GM19238 (cell line): ENCODE data around the gene ZNF593OS.

Source experiments
- DNase-seq: peaks from one replicate; pipeline ENCODE4 v3.0.0; 2011; ENCODE audit warnings: low spot score; ENCODE audit not compliant: insufficient read length

ZNF593OS gene

GRCh38 chr1:26171084-26172072 is at the start of gene ZNF593OS:
Gene ZNF593OS, minus strand, starts transcription at chr1:26171832. Its CDS starts 171 bp downstream, at chr1:26171661.
- no peak for DNase-seq

DNA sequence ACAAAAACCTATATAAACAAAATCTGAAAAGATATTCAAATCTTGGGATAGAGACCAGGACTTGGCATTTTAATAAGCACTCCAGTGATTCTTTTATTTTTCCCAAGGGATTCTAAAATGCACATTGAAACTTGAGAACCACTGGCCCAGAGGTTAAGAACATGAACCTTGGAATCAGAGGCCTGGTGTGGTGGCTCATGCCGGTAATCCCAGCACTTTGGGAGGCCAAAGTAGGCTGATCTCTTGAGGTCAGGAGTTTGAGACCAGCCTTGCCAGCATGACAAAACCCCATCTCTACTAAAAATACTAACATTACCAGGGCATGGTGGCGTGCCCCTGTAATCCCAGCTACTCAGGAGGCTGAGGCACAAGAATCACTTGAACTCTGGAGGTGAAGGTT is 49.5 kb upstream of the ZNF593OS start:
- no peak for DNase-seq

- no peak for DNase-seq
Measured at GRCh38 chr1:26220199-26220912, 48.7 kb upstream of the ZNF593OS start.

DNA sequence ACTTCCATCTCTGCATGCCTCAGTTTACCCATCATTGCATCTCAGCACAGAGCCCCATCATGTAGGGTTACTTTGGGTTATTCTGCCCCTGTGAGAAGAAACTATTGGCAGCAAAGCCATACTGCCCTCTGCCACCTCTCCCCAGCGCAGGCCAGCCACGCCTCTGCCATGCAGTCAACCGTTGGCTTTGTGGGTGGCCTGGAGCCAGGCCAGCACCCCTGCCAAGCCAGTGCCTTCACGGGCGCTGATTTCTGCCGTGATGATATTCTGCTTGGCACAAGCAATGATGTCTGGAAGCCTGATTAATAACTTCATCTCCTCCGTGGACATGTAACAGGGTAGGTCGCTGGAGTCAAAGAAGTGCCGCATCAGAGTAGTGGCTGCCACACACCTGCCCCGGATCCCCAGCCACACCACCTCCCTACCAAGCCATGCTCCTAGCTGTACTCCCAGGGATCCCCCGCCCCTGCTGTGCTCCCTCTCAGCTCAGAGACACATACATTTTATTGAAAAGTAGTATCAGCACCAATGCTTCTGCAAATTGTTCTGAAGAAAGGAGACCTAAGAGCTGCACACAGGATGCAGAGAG is 47.4 kb upstream of the ZNF593OS start:
- DNase-seq, result no peak

GRCh38 chr1:26215246-26215645 is 43.6 kb upstream of the ZNF593OS start:
- DNase-seq, result no peak

DNA sequence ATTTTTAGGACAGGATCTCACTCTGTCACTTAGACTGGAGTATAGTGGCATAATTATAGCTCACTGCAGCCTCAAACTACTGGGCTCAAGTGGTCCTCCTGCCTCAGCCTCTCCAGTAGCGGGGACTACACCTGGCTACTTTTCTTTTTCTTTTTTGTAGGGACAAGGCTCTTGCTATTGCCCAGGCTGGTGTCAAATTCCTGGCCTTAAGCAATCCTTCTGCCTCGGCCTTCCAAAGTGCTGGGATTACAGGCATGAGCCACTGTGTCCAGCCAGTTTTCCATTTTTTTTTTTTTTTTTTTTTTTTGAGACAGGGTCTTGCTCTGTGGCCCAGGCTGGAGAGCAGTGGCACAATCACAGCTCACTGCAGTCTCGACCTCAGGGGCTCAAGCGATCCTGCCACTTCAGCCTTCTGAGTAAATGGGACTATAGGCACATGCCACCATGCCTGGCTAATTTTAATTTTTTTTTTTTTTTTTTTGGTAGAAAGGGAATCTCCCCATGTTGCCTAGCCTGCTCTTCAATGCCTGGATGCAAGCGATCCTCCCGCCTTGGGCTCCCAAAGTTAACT is 41.8 kb upstream of the ZNF593OS start:
- DNase-seq, result no peak

GRCh38 chr1:26212726-26213125 is 41.1 kb upstream of the ZNF593OS start:
- no peak for DNase-seq

DNA sequence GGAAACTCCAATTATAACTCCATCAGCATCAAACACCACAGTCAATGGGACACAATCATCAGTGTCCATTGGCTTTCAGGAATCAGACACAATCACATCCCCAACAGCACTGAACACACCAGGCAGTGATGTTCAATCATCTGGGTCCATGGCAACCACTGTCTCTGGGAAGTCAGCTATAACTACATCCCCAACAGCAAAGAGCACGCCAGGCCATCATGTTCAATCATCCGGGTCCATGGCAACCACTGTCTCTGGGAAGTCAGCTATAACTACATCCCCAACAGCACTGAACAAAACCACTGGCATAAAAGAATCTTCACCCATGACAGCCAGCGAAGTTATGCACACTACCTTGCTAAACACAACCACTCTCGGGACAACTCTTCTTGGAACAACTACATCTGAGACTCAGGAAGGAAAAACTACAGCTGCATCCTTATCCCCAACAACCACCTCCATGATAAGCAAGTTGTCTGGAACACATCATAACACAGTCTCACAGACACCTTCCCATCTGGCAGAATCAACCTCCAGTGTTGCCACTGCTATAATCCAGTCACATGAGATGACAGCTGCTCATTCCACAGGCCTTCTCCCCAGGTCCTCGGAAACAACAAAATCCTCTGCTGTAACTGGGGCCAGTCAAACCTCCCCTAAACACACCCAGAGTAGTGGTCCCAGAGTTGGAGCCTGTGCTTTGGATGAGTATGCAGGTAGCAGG is 38.7 kb upstream of the ZNF593OS start:
- no peak for DNase-seq

DNA sequence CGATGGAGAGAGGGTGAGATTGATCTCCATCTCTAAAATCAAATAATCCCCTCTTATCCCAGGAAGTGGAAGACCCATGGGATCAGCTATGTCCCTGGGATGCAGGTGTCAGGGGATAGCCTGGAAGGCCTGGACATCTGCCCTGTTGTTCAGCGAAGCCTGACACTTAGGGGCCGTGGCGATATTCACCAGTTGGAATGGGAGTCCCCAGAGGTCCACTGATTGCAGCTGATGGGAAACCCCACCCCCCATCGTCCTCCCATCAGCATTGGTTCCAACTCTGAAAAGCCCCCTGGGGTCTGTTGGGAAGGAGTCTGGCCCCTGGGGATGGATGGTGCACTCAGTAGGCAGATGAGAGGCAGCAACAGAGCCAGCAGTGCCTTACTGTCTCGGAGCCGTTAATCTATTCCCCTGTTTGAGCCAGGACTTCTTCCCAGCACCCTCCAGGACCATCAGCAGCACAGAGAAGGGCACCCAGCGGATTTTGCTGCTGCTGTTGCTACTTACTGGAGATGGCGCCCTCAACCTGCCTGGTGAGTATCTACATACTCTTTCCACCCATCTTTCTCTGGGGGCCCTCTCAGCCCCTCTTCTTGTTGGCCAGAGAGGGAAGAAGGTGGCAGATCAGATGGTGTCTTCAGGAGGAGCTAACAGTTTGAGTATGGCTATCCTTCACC is 32.1 kb upstream of the ZNF593OS start:
- DNase-seq, result no peak

DNA sequence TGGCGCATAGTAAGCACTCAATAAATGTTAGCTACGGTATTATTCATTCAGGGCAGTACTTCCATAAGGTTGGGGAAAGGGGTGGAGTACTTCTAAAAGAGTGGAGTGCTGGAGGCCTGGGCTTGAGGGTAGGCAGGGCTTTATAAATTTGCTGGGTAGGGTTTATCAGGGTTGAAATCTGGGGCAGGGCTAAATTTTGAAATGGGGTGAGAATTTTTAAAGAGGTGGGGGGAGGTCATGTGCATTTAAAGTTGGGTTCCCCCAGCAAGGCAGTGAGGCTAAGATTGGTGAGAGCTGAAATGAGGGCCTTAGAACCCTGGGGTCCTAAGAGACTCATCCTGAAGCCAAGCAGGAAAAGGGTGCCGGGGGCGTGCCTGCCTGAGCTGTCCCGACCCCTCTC is 28.8 kb upstream of the ZNF593OS start:
- DNase-seq, result no peak

DNA sequence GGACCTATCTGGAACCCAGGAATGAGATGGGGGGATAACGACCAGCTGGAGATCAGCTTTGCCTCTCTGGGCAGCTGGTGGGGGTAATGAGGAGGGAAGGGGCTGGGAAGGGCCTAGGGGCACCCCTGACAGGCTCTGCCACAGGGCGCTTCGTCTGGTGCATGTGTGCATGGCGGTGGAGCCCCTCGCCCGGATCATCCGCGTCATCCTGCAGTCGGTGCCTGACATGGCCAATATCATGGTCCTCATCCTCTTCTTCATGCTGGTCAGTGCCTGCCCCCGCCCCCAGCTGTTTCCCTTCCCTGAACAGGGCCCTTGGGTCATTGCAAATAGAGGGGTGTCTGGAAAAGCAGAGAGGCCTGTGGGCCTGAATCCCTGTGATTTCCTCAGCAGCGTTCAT is 26.2 kb upstream of the ZNF593OS start:
- DNase-seq, result no peak

- no peak for DNase-seq
Measured at GRCh38 chr1:26197301-26197700, 25.7 kb upstream of the ZNF593OS start.

GRCh38 chr1:26195805-26196204 is 24.2 kb upstream of the ZNF593OS start:
- DNase-seq, result no peak

- no peak for DNase-seq
Measured at GRCh38 chr1:26191739-26192138, 20.1 kb upstream of the ZNF593OS start.

GRCh38 chr1:26190373-26190987 is 18.8 kb upstream of the ZNF593OS start, which contains the start of gene CATSPER4:
Gene CATSPER4, plus strand, starts transcription at chr1:26190602. Its CDS starts 26 bp downstream, at chr1:26190628.
- no peak for DNase-seq

- DNase-seq, result no peak
Measured at GRCh38 chr1:26189751-26190275, 18.2 kb upstream of the ZNF593OS start.

- no peak for DNase-seq
Measured at GRCh38 chr1:26189331-26189730, 17.7 kb upstream of the ZNF593OS start.

GRCh38 chr1:26188477-26188876 is 16.8 kb upstream of the ZNF593OS start:
- DNase-seq, result no peak

- DNase-seq, result no peak
Measured at GRCh38 chr1:26187882-26188281, 16.2 kb upstream of the ZNF593OS start.

DNA sequence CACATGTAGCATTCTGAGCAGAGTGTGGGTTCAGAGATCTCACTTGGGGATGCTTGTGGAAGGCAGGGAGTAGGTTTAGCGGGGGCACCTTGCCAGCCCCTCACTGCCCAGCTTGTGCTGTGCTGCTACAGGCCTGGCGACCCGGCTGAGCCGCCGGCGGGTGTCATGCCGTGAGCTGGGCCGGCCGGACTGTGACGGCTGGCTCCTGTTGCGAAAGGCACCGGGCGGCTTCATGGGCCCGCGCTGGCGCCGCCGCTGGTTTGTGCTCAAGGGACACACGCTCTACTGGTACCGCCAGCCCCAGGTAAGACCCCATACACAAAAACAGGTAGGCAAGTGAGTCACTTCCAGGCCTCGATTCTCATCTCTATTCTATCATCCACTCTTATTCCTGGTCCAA is 13.3 kb upstream of the ZNF593OS start:
- DNase-seq, result no peak
